Measurements from ENCODE around the gene SCAND1. TPM values are rescaled to one million over a fixed set of nuclear protein-coding genes. Genes with fewer than 3 reads are reported as not detected.
"Not testable (repeated sequence)": the region's sequence is repeated elsewhere in the genome, so short reads cannot be mapped to it uniquely, and the experiment has no call there.

Gene SCAND1
- 10 to 100 TPM; 20.7 to 56.8 (median 52.6) TPM for polyA plus RNA-seq (ENCODE audit: insufficient read length in 3 of 3)
- long read RNA-seq, donor 1, transcript SCAND1-201 (2 exons, 902 nt): major isoform, 24 of 24 reads
- long read RNA-seq, donor 1, partial matches to known transcripts: 0 of 24 reads
- long read RNA-seq, donor 1, other reads (novel, unspliced or antisense): 0 of 24 reads
- long read RNA-seq, donor 2, transcript SCAND1-201 (2 exons, 902 nt): major isoform, 20 of 20 reads
- long read RNA-seq, donor 2, partial matches to known transcripts: 0 of 20 reads
- long read RNA-seq, donor 2, other reads (novel, unspliced or antisense): 0 of 20 reads
- long read RNA-seq, donor 3, transcript SCAND1-201 (2 exons, 902 nt): major isoform, 28 of 28 reads
- long read RNA-seq, donor 3, partial matches to known transcripts: 0 of 28 reads
- long read RNA-seq, donor 3, other reads (novel, unspliced or antisense): 0 of 28 reads
- long read RNA-seq, donor 4, transcript SCAND1-201 (2 exons, 902 nt): major isoform, 21 of 21 reads
- long read RNA-seq, donor 4, partial matches to known transcripts: 0 of 21 reads
- long read RNA-seq, donor 4, other reads (novel, unspliced or antisense): 0 of 21 reads
- long read RNA-seq, donor 5, transcript SCAND1-201 (2 exons, 902 nt): major isoform, 30 of 30 reads
- long read RNA-seq, donor 5, partial matches to known transcripts: 0 of 30 reads
- long read RNA-seq, donor 5, other reads (novel, unspliced or antisense): 0 of 30 reads
- long read RNA-seq, donor 6, transcript SCAND1-201 (2 exons, 902 nt): major isoform, 16 of 16 reads
- long read RNA-seq, donor 6, partial matches to known transcripts: 0 of 16 reads
- long read RNA-seq, donor 6, other reads (novel, unspliced or antisense): 0 of 16 reads
- long read RNA-seq, donor 7, transcript SCAND1-201 (2 exons, 902 nt): major isoform, 15 of 15 reads
- long read RNA-seq, donor 7, partial matches to known transcripts: 0 of 15 reads
- long read RNA-seq, donor 7, other reads (novel, unspliced or antisense): 0 of 15 reads
- long read RNA-seq, donor 8, transcript SCAND1-201 (2 exons, 902 nt): major isoform, 39 of 39 reads
- long read RNA-seq, donor 8, partial matches to known transcripts: 0 of 39 reads
- long read RNA-seq, donor 8, other reads (novel, unspliced or antisense): 0 of 39 reads
- long read RNA-seq, donor 9, transcript SCAND1-201 (2 exons, 902 nt): major isoform, 29 of 29 reads
- long read RNA-seq, donor 9, partial matches to known transcripts: 0 of 29 reads
- long read RNA-seq, donor 9, other reads (novel, unspliced or antisense): 0 of 29 reads
- long read RNA-seq, donor 10, transcript SCAND1-201 (2 exons, 902 nt): major isoform, 25 of 25 reads
- long read RNA-seq, donor 10, partial matches to known transcripts: 0 of 25 reads
- long read RNA-seq, donor 10, other reads (novel, unspliced or antisense): 0 of 25 reads
- long read RNA-seq, donor 11, transcript SCAND1-201 (2 exons, 902 nt): major isoform, 19 of 19 reads
- long read RNA-seq, donor 11, partial matches to known transcripts: 0 of 19 reads
- long read RNA-seq, donor 11, other reads (novel, unspliced or antisense): 0 of 19 reads
- long read RNA-seq, donor 12, transcript SCAND1-201 (2 exons, 902 nt): major isoform, 9 of 39 reads
- long read RNA-seq, donor 12, partial matches to known transcripts: 30 of 39 reads
- long read RNA-seq, donor 12, other reads (novel, unspliced or antisense): 0 of 39 reads
- long read RNA-seq, donor 13, transcript SCAND1-201 (2 exons, 902 nt): major isoform, 29 of 29 reads
- long read RNA-seq, donor 13, partial matches to known transcripts: 0 of 29 reads
- long read RNA-seq, donor 13, other reads (novel, unspliced or antisense): 0 of 29 reads
- long read RNA-seq, donor 14, transcript SCAND1-201 (2 exons, 902 nt): major isoform, 23 of 23 reads
- long read RNA-seq, donor 14, partial matches to known transcripts: 0 of 23 reads
- long read RNA-seq, donor 14, other reads (novel, unspliced or antisense): 0 of 23 reads
- long read RNA-seq, donor 15, partial matches to known transcripts: 0 of 4 reads
- long read RNA-seq, donor 15, other reads (novel, unspliced or antisense): 0 of 4 reads
- long read RNA-seq, donor 16, transcript SCAND1-201 (2 exons, 902 nt): major isoform, 54 of 54 reads
- long read RNA-seq, donor 16, partial matches to known transcripts: 0 of 54 reads
- long read RNA-seq, donor 16, other reads (novel, unspliced or antisense): 0 of 54 reads

DNA sequence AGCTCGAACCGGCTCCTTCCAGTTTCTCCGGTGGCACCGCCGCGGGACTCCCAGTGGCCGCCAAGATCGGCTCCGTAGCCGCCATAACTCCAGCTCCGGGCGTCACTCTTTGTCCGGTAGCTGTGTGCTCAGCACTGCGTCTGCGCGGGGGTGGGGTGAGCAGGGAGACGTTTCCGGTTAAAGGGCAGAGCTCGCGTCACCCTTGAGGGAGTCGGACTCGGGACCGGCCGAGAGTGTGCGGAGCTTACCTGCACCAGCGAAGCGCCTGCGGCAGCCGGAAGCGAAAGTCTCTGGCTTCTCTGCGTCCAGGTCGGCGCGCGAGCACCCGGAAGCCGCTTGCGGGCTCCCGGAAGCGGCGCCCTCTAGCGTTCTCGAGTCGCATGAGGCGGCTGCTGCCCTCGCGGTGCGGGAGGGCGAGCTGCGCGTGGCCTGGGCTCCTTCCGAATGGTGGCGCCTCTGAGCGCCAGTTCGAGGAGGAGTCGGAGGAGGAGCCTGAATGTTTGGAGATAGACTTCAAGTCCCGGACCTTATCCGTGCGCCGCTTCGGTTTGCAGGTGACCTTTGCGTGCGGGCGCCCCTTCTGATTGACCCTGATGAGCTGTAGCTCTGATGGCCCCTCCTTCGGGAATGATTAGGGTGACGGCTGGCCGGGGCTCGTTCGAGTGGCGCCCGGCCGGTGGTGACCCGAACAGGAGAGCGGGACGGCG, at the start of gene SCAND1:
Gene SCAND1 (minus strand): TSS at position 303 of the 707 bp plus-strand sequence. CDS start 218 bp downstream, at position 85.
- peak; percentile 94 to 98 (median 96) for DNase-seq (ENCODE audit: extremely low read depth in 1 of 11, low read depth in 9 of 11, low spot score in 4 of 11)

DNA sequence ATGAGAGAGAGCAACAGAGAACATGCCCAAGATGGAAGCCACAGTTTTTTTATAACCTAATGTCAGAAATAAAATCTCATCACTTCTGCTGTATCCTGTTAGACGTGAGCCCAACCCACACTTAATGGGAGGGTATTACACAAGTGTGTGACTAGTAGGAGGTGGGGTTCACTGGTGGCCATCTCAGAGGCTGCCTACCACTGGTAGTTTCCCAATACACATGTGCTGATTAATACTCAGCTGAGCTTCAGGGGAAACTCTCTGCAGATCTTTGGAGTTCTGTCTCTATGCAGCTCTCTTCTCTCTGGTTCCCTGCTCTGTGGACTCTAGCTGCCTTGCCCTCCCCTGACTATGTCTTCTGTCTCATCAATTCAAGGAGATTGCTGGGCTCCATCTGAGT, 49.7 kb upstream of the SCAND1 start:
- no peak for DNase-seq (ENCODE audit: extremely low read depth in 1 of 11, low read depth in 9 of 11, low spot score in 4 of 11)

DNA sequence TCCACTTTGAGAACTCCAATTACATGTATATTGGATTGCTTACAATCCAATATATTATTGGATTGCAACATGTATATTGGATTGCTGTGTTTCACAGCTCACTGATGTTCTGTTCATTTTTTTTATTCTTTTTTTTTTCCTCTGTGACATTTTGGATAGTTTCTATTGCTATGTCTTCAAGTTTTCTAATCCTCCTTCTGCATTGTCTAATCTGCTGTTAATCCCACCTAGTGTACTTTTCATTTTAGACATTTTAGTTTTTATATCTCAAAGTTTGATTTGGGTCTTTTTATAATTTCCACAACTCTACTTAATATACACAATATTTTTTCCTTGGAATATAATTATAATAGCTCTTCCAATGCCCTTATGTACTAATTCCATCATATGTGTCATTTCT, 48.6 kb upstream of the SCAND1 start:
- DNase-seq (ENCODE audit: extremely low read depth in 1 of 11, low read depth in 9 of 11, low spot score in 4 of 11): no peak

DNA sequence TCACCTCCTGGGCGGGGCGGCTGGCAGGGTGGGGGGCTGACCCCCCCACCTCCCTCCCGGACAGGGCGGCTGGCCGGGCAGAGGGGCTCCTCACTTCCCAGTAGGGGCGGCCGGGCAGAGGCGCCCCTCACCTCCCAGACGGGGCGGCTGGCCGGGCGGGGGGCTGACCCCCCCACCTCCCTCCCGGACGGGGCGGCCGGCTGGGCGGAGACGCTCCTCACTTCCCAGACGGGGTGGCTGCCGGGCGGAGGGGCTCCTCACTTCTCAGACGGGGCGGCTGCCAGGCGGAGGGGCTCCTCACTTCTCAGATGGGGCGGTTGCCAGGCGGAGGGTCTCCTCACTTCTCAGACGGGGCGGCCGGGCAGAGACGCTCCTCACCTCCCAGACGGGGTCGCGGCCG, 47.0 kb upstream of the SCAND1 start:
- not testable (repeated sequence) for DNase-seq (ENCODE audit: extremely low read depth in 1 of 11, low read depth in 9 of 11, low spot score in 4 of 11)

DNA sequence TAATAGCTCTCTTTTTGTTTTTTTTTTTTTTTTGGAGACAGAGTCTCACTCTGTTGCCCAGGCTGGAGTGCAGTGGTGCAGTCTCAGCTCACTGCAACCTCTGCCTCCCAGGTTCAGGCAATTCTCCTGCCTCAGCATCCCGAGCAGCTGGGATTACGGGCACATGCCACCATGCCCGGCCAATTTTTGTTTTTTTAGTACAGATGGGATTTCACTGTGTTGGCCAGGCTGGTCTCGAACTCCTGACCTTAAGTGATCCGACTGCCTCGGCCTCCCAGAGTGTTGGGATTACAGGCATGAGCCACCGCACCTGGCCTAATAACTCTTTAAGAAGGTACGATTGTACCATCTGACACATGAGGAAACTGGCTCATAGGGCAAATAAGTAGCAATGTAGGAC, 42.2 kb upstream of the SCAND1 start:
- DNase-seq (ENCODE audit: extremely low read depth in 1 of 11, low read depth in 9 of 11, low spot score in 4 of 11): not testable (repeated sequence)

DNA sequence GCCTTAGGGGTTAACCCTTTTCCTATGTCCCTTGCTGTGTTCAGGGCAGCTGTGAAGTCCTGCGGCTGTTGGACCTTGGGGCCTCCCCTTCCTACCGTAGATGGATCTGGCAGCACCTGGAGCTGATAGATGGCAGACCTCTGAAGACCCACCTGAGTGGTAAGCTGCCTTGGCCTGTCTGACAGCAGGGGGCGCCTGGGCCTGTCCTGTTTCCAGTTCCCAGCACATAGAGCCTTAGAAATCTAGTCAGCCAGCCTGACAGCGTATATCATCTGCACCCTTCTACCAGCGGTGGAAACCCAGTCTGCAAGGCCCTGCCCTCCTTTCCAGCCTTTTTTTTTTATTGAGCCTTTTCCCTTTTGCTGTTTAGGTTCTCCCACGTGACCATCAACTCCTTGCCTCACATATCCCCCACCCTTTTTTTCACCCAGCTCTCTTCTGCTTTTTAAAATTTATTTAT, 40.7 kb upstream of the SCAND1 start:
- DNase-seq (ENCODE audit: extremely low read depth in 1 of 11, low read depth in 9 of 11, low spot score in 4 of 11): peak; percentile 44 to 80 (median 66)

DNA sequence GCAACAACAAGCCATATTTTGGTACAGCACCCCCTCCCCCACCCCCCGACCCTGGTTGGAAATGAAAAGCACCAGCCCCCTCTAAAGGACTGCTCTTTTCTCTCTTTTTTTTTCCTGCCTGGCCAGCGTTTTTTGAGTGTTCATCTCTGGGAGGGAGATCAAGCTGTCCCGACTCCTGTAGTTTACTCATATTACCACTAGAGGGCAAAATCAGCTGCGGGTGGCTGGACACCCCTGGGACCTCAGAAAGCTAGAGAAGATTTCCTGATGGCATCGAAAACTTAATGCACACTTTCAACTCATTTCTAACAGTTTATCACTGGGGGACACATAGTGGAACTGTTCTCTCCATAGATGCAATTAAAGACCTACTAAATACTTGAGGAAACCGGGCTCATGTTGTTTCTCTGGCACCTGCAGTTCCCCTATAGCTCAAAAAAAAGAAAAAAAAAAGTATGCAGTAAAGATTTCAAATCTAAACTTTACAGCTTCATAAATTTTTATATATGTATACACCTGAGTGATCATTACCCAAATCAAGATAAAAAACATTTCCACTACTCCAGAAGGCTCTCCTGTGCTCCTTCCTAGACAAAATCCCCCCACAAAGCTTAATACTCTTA, 38.5 kb upstream of the SCAND1 start:
- DNase-seq (ENCODE audit: extremely low read depth in 1 of 11, low read depth in 9 of 11, low spot score in 4 of 11): peak; percentile 17 to 73 (median 55)

DNA sequence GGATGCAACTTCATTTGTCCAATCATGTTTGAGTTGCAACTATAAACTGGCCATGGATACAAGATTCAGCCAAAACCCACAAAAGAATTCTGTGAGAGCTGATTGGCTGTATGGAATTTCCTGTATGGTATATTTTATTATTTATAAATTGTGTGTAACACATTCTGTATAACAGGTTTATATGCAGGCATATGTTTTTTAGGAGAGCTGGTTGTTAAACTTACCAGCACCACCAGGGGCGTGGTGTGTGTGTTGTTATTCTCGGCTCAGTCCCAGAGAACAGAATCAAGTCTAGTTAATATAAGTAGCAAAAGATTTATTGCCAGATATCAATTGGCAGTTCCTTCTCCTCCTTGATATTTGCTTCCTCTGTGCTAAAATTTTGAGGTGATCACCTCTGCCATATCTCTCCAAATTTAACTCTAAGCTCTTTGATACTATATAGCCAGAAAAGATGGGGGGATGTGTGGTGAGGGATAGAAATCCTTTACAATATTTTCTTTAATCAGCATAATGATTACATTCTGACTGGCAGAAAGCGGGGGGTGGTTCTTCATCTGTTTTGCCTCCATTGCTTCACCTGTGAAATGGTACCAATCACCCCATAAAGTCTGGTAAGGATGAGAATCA, 37.0 kb upstream of the SCAND1 start:
- DNase-seq (ENCODE audit: extremely low read depth in 1 of 11, low read depth in 9 of 11, low spot score in 4 of 11): peak in 6 of 11 donors; percentile 6 to 29 (median 12)

DNA sequence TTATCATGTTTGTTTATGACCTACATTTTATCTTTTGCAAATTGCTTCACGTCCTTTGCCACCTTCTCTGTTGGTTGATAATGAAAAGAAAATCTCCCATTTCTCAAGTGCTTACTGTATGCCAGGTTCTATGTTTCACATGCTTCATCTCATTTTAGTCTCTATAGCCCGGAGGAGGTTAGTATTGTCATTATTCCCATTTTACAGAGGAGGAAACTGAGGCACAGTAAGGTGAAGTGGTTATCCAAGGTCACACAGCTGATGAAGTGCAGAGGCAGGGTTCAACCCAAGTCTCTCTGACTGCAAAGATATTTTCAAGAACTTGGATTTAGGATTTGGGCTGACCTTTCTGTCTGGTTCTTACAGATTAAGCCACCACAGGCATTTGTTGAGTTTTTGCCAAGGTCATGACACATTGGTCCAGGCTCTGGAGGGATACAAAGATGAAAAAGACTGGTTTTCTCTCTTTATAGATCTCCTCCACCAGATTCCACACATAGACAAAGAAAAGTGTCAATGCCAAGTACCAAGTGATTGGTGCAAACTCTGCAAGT, 34.7 kb upstream of the SCAND1 start:
- no peak for DNase-seq (ENCODE audit: extremely low read depth in 1 of 11, low read depth in 9 of 11, low spot score in 4 of 11)

DNA sequence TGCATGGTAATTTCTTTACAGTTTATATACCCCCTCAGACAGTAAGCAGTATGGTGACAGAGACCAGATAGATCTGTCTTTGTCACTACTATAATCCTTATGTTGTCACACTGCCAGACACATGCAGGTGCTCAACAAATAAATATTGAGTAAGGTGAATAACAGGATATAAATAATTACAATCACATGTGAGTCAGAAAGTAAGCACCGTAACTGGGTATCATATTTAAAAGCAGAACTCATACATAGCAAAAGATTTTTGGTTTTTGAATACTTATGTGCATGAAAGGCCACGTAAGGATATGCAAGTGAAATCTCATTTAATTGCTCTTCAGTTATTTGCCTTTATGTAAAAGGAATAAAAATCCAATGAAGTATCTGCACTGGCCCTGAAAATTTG, 31.5 kb upstream of the SCAND1 start:
- no peak for DNase-seq (ENCODE audit: extremely low read depth in 1 of 11, low read depth in 9 of 11, low spot score in 4 of 11)

DNA sequence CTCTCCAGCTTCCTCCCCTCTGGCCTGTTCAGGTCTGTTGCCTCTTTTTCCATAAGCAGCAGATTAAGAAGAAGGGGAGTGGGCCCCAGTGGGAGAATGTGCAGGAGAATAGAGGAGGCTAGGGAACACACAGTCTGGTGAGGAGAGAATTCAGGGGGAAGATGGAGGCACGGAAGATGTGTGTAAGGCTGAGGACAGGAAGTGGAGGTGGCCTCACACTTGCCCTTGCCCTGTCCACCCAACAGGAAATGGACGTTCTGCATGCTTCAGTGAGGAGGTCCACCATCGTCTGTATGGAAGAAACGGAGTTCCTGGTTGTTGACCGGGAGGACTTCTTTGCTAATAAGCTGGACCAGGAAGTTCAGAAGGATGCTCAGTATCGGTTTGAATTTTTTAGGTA, 30.1 kb upstream of the SCAND1 start:
- no peak for DNase-seq (ENCODE audit: extremely low read depth in 1 of 11, low read depth in 9 of 11, low spot score in 4 of 11)

DNA sequence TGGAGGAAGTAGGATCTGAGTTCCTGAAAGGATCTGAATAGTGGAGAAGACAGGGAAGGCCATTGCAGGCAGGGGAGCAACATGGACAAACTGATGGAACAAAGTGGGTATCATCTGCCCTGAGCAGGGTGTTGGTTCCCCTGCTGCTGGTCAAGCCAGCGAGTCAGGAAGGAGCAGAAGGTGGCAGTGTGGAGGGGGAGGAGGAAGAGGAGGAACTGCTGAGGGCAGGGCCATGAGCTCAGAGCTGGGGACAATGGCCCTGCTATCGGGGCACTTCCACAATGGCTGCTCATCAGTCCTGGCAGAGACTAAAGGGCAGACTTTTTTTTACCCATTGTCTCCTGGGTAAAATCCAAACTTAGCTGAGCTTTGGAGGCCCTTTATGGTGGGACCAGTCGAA, 27.7 kb upstream of the SCAND1 start:
- no peak for DNase-seq (ENCODE audit: extremely low read depth in 1 of 11, low read depth in 9 of 11, low spot score in 4 of 11)

DNA sequence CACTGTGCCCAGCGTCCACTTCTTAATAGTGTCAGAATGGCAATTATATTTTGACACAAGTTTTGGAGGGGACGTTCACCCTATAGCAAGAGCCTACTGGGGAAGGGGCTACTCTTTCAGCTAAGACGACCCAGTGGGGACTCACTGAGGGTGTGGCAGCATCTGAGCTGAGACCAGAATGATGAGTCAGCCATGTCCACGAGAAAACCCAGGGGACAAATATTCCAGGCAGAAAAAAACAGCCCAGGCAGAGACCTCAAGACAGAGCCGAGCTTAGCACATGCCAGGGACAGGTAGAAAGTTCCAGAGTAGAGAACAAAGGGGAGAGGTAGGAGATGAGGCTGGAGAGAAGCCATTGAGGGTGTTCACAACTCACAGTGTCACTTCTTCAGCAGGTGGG, 25.2 kb upstream of the SCAND1 start:
- no peak for DNase-seq (ENCODE audit: extremely low read depth in 1 of 11, low read depth in 9 of 11, low spot score in 4 of 11)

DNA sequence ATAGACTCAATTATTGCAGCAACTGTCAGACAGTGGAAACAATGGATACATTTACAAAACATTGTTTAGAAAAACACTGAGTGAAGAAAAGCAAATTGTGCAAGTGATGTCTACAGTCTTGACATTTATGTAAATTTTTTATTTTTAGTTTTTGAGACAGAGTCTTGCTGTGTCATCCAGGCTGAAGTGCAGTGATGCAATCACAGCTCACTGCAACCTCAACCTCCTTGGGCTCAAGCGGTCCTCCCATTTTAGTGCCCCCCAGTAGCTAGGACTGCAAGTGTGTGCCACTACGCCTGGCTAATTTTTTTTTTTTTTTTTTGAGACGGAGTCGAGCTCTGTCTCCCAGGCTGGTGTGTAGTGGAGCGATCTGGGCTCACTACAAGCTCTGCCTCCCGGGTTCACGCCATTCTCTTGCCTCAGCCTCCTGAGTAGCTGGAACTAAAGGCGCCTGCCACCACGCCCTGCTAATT, 23.8 kb upstream of the SCAND1 start:
- no peak for DNase-seq (ENCODE audit: extremely low read depth in 1 of 11, low read depth in 9 of 11, low spot score in 4 of 11)

DNA sequence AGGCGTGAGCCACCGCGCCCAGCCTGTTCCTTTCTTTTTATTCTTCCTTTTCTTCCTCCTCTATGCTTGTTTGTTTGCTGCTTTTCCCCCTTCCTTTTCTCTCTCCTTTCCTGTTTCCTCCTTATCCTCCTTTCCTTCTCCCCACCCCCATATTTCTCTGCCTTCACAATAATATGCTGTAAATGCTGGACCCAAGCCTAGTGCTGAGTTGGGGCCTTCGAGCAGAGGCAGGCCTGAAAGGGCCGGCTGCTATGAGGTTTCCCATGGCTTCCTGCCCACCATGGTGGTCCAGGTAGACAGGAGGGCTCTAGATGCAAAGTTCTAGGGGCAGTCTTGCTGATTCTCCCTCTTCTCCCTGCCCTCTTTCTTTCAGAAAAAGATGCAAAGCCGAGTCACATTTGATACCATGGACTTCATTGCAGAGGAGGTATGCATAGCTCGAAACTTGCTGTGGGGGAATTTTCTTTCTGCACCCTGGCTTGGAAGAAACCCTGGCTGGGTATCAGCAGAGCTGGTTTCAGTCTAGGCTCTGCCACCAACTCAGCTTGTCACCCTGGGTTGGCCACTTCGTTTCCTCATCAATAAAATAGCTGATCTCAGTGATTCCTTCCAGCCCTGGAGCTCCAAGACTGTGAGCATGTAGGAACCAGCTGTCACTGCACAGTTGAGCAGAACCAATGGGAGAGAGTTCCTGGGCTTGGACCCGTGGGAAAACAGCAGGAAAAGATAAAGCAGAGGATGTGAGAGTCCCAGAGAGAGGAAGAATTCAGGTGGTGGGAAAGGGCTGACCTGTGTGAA, 21.5 kb upstream of the SCAND1 start:
- DNase-seq (ENCODE audit: extremely low read depth in 1 of 11, low read depth in 9 of 11, low spot score in 4 of 11): no peak
